Retinal pigment epithelial cell (primary cell): Measurements from ENCODE around the gene LAMB3.

Experiments used
- DNase-seq: peaks from one replicate; pipeline ENCODE4 v3.0.0-alpha.2; 2010; ENCODE audit warnings: low read depth
- H3K4me3 ChIP-seq: 2 replicates; pipeline ENCODE4 v1.5.1; 2011; ENCODE audit warnings: mild to moderate bottlenecking, low read length, control low read depth, moderate library complexity
- TF ChIP-seq, protein P1 (sequence below): conservative IDR thresholded peaks from 2 replicates; pipeline ENCODE4 v1.5.1; 2011; ENCODE audit warnings: low read depth, low read length, control low read depth, inconsistent platforms

The LAMB3 gene

DNA sequence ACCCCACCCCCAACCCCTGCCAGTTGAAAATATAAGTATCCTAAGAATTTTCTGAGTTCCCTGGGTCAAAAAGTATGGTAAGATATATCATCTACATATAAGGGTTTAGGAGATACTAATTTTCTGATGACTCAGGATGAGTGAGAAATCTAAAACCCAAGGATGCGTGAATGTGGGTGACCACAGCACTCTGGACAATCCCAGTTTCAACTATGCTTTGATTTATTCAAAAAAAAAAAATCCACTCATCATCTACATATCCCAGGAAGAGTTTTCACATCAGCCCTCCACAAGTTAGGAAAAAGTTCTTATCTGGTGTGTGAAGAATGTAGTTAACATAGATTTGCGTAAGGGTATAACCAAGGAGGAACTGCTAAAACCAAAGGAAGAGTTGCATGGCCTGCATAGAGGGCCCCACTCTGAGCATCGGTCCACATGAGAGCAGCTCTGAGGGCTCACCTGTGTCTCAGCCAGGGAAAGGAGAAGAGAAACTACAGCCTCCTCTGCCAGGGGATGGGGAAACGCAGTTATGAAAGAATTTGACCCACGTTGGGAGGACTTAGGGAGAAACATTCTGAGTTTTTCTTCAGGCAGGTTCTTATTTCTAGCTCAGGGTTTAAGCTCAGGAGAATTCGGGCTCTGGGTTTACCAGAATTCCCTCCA, 18.8 kb downstream of the LAMB3 start:
- TF ChIP-seq, protein P1, sequence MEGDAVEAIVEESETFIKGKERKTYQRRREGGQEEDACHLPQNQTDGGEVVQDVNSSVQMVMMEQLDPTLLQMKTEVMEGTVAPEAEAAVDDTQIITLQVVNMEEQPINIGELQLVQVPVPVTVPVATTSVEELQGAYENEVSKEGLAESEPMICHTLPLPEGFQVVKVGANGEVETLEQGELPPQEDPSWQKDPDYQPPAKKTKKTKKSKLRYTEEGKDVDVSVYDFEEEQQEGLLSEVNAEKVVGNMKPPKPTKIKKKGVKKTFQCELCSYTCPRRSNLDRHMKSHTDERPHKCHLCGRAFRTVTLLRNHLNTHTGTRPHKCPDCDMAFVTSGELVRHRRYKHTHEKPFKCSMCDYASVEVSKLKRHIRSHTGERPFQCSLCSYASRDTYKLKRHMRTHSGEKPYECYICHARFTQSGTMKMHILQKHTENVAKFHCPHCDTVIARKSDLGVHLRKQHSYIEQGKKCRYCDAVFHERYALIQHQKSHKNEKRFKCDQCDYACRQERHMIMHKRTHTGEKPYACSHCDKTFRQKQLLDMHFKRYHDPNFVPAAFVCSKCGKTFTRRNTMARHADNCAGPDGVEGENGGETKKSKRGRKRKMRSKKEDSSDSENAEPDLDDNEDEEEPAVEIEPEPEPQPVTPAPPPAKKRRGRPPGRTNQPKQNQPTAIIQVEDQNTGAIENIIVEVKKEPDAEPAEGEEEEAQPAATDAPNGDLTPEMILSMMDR, result no peak
- no peak for DNase-seq
- no peak overlapping the region for H3K4me3 ChIP-seq

DNA sequence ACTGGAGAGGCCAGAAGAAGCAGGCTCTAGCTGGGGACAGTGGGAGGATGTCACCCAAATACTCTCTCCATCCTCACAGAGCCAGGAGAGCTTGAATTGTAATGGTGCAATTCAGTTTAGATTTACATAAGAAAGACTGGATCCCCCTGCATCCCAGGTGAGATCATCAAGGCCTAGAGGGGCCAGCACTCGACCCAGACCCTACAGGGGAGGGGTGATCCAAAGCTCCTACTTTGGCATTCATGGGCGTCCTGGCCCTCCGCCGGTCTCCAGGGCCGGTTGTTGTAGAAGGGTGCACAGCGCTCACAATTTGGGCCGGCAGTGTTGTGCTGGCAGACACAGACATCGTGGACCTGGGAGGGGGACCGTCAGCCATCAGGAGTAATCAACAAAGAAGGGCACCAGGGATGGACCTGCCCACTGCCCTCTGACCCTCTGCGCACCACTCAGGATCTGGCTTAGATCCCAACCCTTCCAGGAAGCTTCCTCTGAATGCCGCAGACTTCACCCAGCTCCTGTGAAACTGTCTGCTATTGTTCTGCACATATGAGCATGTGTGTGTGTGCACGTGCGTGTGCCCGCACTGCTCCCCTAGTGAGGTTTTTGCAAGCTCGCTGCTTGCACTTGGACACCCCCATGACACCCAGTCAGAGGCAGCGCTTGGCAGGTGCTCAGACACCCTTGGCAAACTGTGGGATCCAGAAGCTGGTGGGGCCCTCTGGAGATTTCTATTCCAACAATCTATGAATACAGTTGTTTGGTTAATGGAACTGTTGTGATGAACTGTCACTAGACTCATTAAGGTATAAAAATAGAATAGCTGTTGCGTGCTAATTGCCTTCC, 21.6 kb downstream of the LAMB3 start:
- TF ChIP-seq, protein P1, result no peak
- no peak overlapping the region for H3K4me3 ChIP-seq
- no peak for DNase-seq

GRCh38 chr1:209629621-209630382, 22.4 kb downstream of the LAMB3 start:
- no peak overlapping the region for H3K4me3 ChIP-seq
- no peak for DNase-seq
- TF ChIP-seq, protein P1, result no peak

- H3K4me3 ChIP-seq, result no peak overlapping the region
- TF ChIP-seq, protein P1, result no peak
- no peak for DNase-seq
Observed at GRCh38 chr1:209628618-209629299, 23.5 kb downstream of the LAMB3 start.

DNA sequence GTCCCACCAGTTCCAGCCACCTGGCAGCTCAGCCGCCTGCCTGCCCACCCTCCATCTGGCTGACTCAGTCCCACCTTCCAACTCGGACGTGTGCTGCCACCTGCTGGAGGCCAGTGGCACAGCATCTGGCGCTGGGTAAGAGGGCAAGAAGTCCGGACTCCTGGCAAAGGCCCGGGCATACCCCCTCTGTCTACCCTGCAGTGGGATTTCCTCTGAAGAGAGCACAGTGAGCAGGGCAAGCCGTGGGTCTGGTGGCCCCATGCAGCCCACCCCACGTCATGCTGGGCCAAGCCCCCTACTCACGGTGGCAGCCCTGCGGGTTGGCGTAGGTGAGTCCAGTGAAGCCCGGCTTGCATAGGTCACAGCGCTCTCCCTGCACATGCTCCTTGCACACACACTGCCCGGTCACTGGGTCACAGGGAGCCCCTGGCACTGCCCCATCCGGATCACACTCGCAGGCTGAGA, 24.5 kb downstream of the LAMB3 start:
- TF ChIP-seq, protein P1, result peak; percentile 98
- DNase-seq, result no peak
- H3K4me3 ChIP-seq, result no peak overlapping the region

- H3K4me3 ChIP-seq, result no peak overlapping the region
- DNase-seq, result no peak
- TF ChIP-seq, protein P1, result no peak
Observed at GRCh38 chr1:209627027-209627731, 25.0 kb downstream of the LAMB3 start.
